NCI-H146 (cell line): ENCODE results near the gene CFAP97D1.
A peak's percentile ranks its signal among the peaks of the same experiment; 100 is the strongest.

ENCODE experiments used
- DNase-seq: peaks from one replicate; lab custom pipeline; 2025; lab: John Stamatoyannopoulos, UW

CFAP97D1 gene

DNA sequence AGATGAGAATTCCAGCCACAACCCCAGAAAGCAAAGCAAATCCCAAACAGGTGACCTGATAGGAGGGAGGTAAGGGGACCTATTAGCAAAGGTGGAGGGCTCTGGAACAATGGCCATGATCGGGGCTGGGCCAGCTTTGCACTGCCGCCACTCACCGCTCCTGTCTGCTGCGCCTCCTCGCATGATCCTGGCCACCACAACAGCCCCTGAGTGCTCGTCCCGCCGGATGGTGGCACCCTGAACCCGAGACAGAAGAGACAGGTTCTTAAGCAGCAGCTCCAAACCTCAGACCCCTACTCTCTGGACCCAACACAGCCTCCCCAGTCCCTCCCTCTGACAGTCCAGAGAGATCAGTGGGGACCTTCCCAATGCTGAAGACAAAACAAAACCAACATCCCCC, 47.4 kb downstream of the CFAP97D1 start:
- no peak for DNase-seq

DNA sequence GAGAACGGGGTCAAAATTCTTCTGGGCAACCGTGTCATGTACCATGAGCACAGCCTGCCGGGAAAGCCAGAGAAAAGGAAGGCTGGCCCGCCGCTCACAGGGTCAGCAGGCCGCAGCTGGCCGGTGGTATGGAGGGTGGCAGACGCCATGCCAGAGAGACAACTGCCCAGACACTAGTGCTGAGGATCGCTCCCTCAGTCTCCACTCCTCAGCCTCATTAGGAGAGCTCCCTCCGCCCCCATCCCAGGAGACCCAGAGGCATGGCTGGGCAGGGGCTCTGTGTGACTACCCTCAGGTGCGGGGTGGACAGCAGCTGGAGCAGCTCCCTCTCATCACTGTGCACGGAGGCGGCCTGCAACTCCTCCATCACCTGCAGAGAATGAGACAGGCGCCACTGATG, 49.5 kb downstream of the CFAP97D1 start:
- DNase-seq = no peak

DNA sequence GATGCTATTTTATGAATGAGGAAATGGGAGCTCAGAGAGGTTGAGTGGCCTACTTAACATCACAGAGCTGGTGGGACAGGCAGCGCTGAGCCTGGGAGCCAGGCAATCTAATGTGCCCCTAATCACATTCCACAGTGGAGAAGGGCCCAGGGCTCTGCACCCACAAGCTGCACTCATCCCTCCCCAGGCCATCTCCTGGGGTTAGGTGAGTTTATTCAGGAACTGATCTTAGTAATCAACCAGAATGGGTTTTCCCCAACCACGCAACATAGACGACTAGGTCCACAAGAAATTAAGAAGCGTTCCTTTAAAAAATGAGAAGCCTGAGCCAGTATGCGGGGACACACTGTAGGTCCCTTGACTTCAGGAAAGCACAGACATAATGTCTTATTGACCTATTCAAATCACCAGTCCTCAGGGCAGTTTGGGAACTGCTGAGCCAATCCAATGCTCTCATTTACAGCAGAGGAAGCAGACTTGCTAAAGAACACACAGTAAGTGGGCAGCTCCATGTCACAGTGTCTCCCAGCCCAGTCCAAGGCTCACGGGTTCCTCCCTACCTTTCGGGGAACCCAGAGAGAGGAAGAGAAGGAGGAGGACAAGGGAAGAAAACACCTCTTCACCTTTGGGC, 50.4 kb downstream of the CFAP97D1 start:
- DNase-seq = no peak

DNA sequence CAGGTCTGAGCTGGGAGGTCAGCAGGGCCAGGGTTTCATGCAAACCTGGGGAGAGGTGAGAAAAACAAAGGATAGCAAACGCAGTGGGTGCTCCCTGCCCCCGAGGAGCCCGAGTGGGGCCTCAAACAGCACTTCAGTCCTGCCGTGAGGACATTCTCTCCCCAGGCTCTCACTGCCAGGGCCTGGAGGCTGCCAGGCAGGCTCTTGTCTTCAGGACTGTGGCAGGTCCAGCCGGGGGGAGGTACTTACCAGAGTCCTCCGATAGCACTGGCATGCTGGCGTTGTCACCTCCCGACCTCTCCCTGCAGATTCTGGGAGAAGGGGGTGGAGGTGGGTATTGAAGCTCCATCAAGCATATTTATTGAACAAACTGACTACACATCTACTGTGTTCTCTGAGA, 51.4 kb downstream of the CFAP97D1 start:
- DNase-seq = no peak

DNA sequence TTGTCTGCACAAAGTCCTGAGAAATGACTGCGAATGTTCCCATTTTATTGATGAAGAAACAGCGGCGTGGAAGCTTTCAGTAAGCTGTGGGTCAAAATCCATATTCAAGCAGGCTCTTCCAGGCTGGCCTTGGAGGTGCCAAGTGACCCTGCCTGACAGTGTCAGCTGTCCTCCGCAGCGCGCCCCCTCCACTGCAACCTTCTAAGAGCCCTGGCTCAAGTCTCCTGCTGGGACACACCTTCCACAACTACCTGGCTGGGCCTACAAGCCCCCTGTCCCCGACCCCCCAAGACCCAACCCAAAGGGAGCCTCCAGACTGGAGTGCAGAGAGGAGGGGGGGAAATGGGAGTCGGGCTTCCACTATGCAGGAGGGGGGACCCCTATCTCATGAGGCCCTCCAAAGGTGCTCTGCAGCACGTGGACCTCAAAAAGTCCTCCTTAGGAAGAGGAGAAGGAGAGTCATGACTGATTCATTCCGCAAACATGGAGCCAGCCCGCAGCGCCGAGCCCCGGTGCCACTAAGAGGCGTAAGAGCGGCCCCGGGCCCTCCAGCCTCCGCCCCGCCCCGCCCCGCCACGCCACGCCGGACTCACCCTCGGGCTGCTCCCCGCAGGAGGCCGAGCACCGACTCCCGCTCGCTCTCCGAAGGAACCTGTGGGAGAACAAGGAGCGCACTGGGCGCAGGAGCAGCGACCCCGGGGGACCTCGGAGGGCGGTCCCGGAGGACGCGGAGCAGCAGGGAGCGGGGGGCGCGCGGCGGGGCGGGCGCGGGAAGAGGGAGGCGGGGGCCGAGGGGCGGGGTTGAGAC, 52.1 kb downstream of the CFAP97D1 start:
- DNase-seq = peak; percentile 63

DNA sequence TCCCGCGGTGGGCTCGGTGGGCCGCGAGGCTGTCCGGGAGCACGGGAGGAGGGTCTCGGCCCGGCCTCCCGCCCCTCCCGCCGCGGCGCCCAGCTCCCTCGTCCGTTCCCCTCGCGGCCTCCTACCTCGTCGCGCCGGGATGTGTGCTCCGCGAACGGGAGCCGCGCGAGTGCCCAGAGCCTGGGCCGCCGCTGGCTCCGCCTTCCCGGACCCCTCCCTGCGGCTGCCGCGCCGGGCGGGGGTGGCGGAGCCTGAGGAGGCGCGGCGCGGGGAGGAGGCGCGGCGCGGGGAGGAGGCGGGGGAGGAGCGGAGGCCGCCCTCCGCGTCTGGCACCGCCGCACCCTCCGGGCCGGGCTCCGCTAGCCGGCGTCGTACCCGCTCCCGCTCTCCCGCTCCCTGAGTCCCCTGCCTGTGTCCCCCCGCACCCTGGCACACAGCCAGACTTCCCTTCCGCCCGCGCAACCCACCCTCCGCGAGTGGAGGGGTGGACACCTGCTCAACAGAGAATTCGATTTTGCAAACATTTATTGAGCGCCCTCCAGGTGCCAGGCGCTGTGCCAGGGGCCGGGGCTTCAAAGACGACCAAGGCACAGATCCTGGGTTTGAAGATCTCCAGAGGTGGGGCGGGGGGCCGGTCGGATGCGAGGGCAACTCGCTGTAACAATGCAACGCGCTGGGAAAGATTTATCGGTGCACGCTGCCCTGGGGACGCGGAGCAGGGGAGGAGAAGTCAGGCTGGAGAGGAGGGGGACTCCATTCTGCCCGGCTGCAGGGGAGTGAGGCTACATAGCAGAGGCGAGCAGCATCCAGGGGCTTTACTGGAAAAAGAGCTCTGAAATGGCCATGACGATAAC, 53.0 kb downstream of the CFAP97D1 start, which contains the start of gene MPP3:
MPP3 (minus strand) TSS at position 171 of the 854 bp plus-strand sequence. CDS start 1,240 bp downstream, outside the sequence.
- DNase-seq = peak; percentile 80

DNA sequence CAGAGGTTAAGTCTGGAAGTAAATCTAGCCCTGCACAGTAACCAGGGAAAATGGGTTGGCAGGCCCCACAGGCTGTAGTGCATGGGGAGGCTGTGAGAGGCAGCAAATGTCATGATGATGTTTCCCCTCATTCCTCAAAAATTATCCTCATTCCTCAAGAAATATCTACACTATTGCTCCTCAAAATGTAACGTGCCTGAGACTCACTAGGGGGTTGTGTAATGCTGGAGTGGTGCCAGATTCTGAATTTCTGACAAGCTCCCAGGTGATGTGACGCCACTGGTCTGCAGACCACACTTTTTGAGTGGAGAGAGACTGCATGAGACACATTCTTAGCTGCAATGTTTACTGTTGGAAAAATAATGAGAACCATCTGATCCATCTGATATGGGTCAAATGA, 53.9 kb downstream of the CFAP97D1 start:
- DNase-seq = peak; percentile 9
